Breast epithelium (tissue), 3 donors: ENCODE results near the gene ASB10.

ENCODE experiments used
- POLR2A ChIP-seq: fragments of 450-650 bp; IDR thresholded peaks from one replicate; pipeline ENCODE4 v1.6.1; 2016; ENCODE audit warnings: antibody characterized with exemption, mild to moderate bottlenecking, moderate library complexity
- POLR2AphosphoS5 ChIP-seq, 3 donors: sonication (generic); formaldehyde crosslinking; IDR thresholded peaks; one replicate each; pipeline ENCODE4 v1.6.1; 2017; ENCODE audit warnings: antibody characterized with exemption in 3 of 3
- TF ChIP-seq, protein P1 (sequence below), 3 donors: fragments of 450-650 bp; IDR thresholded peaks; one replicate each; pipeline ENCODE4 v1.5.1; 2016 to 2017; ENCODE audit warnings: antibody characterized with exemption in 3 of 3, mild to moderate bottlenecking in 3 of 3, moderate library complexity in 3 of 3

DNA sequence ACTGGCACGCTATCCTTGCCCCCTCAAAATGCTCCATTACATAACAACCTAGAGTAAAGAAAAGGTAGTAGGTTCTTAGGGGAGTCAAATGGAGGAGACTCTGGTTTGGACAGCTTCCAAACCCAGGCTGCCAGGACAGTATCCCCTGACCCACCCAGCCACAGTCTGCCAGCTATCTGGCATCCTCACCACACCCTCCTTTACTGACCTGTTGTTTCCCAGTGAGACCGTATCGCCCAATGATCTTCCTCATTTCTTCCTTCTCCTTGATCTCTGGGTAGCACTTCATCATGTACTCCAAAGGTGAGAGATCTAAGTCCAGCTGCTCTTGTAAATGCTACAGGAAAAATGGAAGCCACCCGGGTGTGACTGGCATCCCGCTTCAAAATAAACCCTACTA is 28.3 kb upstream of the ASB10 start:
- TF ChIP-seq, protein P1, sequence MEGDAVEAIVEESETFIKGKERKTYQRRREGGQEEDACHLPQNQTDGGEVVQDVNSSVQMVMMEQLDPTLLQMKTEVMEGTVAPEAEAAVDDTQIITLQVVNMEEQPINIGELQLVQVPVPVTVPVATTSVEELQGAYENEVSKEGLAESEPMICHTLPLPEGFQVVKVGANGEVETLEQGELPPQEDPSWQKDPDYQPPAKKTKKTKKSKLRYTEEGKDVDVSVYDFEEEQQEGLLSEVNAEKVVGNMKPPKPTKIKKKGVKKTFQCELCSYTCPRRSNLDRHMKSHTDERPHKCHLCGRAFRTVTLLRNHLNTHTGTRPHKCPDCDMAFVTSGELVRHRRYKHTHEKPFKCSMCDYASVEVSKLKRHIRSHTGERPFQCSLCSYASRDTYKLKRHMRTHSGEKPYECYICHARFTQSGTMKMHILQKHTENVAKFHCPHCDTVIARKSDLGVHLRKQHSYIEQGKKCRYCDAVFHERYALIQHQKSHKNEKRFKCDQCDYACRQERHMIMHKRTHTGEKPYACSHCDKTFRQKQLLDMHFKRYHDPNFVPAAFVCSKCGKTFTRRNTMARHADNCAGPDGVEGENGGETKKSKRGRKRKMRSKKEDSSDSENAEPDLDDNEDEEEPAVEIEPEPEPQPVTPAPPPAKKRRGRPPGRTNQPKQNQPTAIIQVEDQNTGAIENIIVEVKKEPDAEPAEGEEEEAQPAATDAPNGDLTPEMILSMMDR (IDR thresholded peaks at IDR 0.05) = no peak
- TF ChIP-seq POLR2AphosphoS5 (IDR thresholded peaks at IDR 0.05) (no peak), POLR2A (no peak)
